GM12878 (cell line): ENCODE results near the gene QSOX2. TPM values are rescaled to one million over a fixed set of nuclear protein-coding genes. Genes with fewer than 3 reads are reported as not detected.

Experiments used
- ATAC-seq: fragments of 200-7000 bp; cut with Tn5 transposase; 3 replicates; pipeline ENCODE4 v1.9.1; 2020; ENCODE audit warnings: mild to moderate bottlenecking, moderate library complexity
- BruUV-seq: library from RNA; stranded (reverse); fragments of 400-500 nt; replicated peaks from 2 replicates; lab custom pipeline; 2021; lab: Mats Ljungman, UMichigan
- CTCF ChIA-PET: fragments of 300-600 bp; sonication (Branson Sonifier 250); formaldehyde crosslinking; extraction: SDS; loops from one replicate; lab custom pipeline; 2021; ENCODE audit warnings: inconsistent platforms; lab: Yijun Ruan, JAX
- POLR2A ChIA-PET: fragments of 350-600 bp; formaldehyde crosslinking; extraction: SDS; loops from one replicate; lab custom pipeline; 2021; ENCODE audit warnings: inconsistent platforms; lab: Charles Lee
- RAD21 ChIA-PET: fragments of 300-600 bp; sonication (Branson Sonifier 250); formaldehyde crosslinking; loops from one replicate; lab custom pipeline; 2023; ENCODE audit warnings: antibody characterized with exemption; ENCODE audit not compliant: unreplicated experiment; lab: Charles Lee
- SMC1A ChIA-PET: fragments of 300-600 bp; sonication (Branson Sonifier 250); formaldehyde crosslinking; loops from one replicate; lab custom pipeline; 2023; ENCODE audit not compliant: unreplicated experiment, uncharacterized antibody; lab: Charles Lee
- DNase-seq: peaks from one replicate; pipeline ENCODE4 v3.0.0-alpha.2; 2011; ENCODE audit warnings: low read depth, low spot score
- FAIRE-seq: peaks from 3 replicates; lab custom pipeline; 2011; peaks lifted over from hg19 to GRCh38; lab: Jason Lieb, UNC
- H2AFZ ChIP-seq: 2 replicates; pipeline ENCODE4 v1.6.0; 2011; ENCODE audit warnings: low read depth, low read length, control low read depth; ENCODE audit not compliant: control insufficient read depth
- H3K27ac ChIP-seq: 2 replicates; pipeline ENCODE4 v1.5.1; 2011; ENCODE audit warnings: control low read depth; ENCODE audit not compliant: control insufficient read depth, insufficient read depth
- H3K27me3 ChIP-seq, 2 experiments: replicated peaks in 1 of 2; 2 replicates each; pipeline versions ENCODE4 v1.6.0 to v1.6.1; 2011; ENCODE audit warnings: low read length in 1 of 2; ENCODE audit not compliant: control insufficient read depth in 2 of 2, insufficient read depth in 2 of 2
- H3K36me3 ChIP-seq, 2 experiments: 2 replicates each; pipeline ENCODE4 v1.5.1; 2011; ENCODE audit warnings: low read length in 1 of 2; ENCODE audit not compliant: control insufficient read depth in 2 of 2, insufficient read depth in 2 of 2
- H3K4me1 ChIP-seq: 2 replicates; pipeline ENCODE4 v1.6.1; 2011; ENCODE audit warnings: mild to moderate bottlenecking, low read length, moderate library complexity, mixed read lengths; ENCODE audit not compliant: control insufficient read depth, insufficient read depth
- H3K4me2 ChIP-seq: 2 replicates; pipeline ENCODE4 v1.6.0; 2011; ENCODE audit warnings: control low read depth; ENCODE audit not compliant: control insufficient read depth, insufficient read depth
- H3K4me3 ChIP-seq: fragments of 200-600 bp; sonication (generic); 2 replicates; pipeline ENCODE4 v1.5.1; 2016
- H3K79me2 ChIP-seq: 2 replicates; pipeline ENCODE4 v1.6.0; 2011; ENCODE audit warnings: low read length; ENCODE audit not compliant: control insufficient read depth, insufficient read depth
- H3K9ac ChIP-seq: 2 replicates; pipeline ENCODE4 v1.8.0; 2011; ENCODE audit warnings: low read length, control low read depth, mixed read lengths; ENCODE audit not compliant: control insufficient read depth, insufficient read depth
- H3K9me3 ChIP-seq: replicated peaks from 3 replicates; pipeline ENCODE4 v1.5.1; 2011; ENCODE audit warnings: mild to moderate bottlenecking, low read length; ENCODE audit not compliant: control insufficient read depth, insufficient read depth
- H4K20me1 ChIP-seq: 2 replicates; pipeline ENCODE4 v1.6.0; 2011; ENCODE audit not compliant: control insufficient read depth, insufficient read depth
- EGR1 ChIP-seq, 2 experiments: IDR thresholded peaks; 1 replicate in 1 of 2; 2 replicates in 1 of 2; pipeline ENCODE4 v1.6.1; 2011 to 2012; ENCODE audit warnings: low read depth in 2 of 2, low read length in 2 of 2, borderline replicate concordance in 1 of 2, mild to moderate bottlenecking in 1 of 2, moderate library complexity in 1 of 2
- ESRRA ChIP-seq: IDR thresholded peaks from 2 replicates; pipeline ENCODE4 v1.6.1; 2012; ENCODE audit warnings: mild to moderate bottlenecking, low read length, improper control_type of control experiment
- HDGF ChIP-seq: fragments of 450-650 bp; IDR thresholded peaks from 2 replicates; pipeline ENCODE4 v1.6.1; 2016; ENCODE audit warnings: antibody characterized with exemption
- MTA3 ChIP-seq: IDR thresholded peaks from 2 replicates; pipeline ENCODE4 v1.6.1; 2012; ENCODE audit warnings: low read length, inconsistent platforms, borderline replicate concordance
- PAX5 ChIP-seq: IDR thresholded peaks from 2 replicates; pipeline ENCODE4 v1.6.1; 2011; ENCODE audit warnings: low read depth, low read length, borderline replicate concordance
- POLR2AphosphoS2 ChIP-seq: IDR thresholded peaks from 2 replicates; pipeline ENCODE4 v1.6.1; 2011; ENCODE audit warnings: low read depth, mild to moderate bottlenecking, low read length, improper control_type of control experiment, moderate library complexity
- SRF ChIP-seq, 2 experiments: IDR thresholded peaks; 2 replicates each; pipeline ENCODE4 v1.6.1; 2011; ENCODE audit warnings: low read depth in 2 of 2, low read length in 2 of 2, mild to moderate bottlenecking in 1 of 2, moderate library complexity in 1 of 2
- TBL1XR1 ChIP-seq: IDR thresholded peaks from 2 replicates; pipeline ENCODE4 v1.6.1; 2012; ENCODE audit warnings: low read depth, low read length, improper control_type of control experiment
- USF2 ChIP-seq: IDR thresholded peaks from 2 replicates; pipeline ENCODE4 v1.6.1; 2011; ENCODE audit warnings: low read depth, low read length, improper control_type of control experiment, borderline replicate concordance
- WGBS: methylation state at CpG from one replicate; pipeline ENCODE4 v1.1.6; 2016; ENCODE audit warnings: low lambda C conversion rate; ENCODE audit not compliant: insufficient replicate concordance, insufficient coverage; ENCODE audit errors: missing lambda C conversion rate; 5-methylcytosine and 5-hydroxymethylcytosine counted together
- in situ Hi-C: fragments of 300-500 bp; cut with MboI; formaldehyde crosslinking; loops from 9 replicates; pipeline ENCODE4 v1.14.3; 2018; ENCODE audit warnings: mixed read lengths
- intact Hi-C: fragments of 100-400 bp; cut with micrococcal nuclease; formaldehyde crosslinking; loops from one replicate; pipeline ENCODE4 v1.14.2; 2022; ENCODE audit not compliant: unreplicated experiment
- polyA plus RNA-seq, 11 experiments: library from polyadenylated mRNA; depleted of rRNA in 4 of 11; unstranded in 6 of 11; stranded (reverse) in 5 of 11; fragments of >200 nt; fragmentation: Nextera tagmentation in 4 of 11; fragmentation: Illumina TruSeq in 1 of 11; extraction: Ambion mirVana in 4 of 11; extraction: Trizol in 1 of 11; gene quantifications; 1 replicate in 1 of 11; 2 replicates in 10 of 11; pipeline versions ENCODE4 v1.2.1 to v1.2.3, GENCODE V29; 2011 to 2016; ENCODE audit warnings: inconsistent platforms in 2 of 11, missing spikeins in 2 of 11, low read depth in 1 of 11
- total RNA-seq, 4 experiments: library from RNA; depleted of rRNA in 3 of 4; stranded (reverse); fragments of >200 nt in 3 of 4; fragmentation: Illumina TruSeq in 1 of 4; extraction: Trizol in 1 of 4; gene quantifications; 2 replicates each; pipeline versions ENCODE4 v1.2.1 to v1.2.3, GENCODE V29; 2013 to 2021

QSOX2 gene
- total and polyA plus RNA-seq, 10 of the 15 experiments (the other 5 are each of a cell fraction or from before 2014, with no cell fraction given) = 0.34 to 16.1 (median 8.2) TPM

- intact Hi-C loops = no loop called here
- Histone ChIP-seq H4K20me1 (peaks cover 4% of the 10 kb centered on the region; the same call in 1 of the 2 replicates), H3K9me3 (no peaks in the 10 kb centered on the region), H3K4me1 (no peaks in the 10 kb centered on the region), H3K4me2 (no peak overlapping the region), H3K9ac (no peak overlapping the region), H3K4me3 (no peak overlapping the region), H3K79me2 (no peaks in the 10 kb centered on the region), H2AFZ (no peak overlapping the region), H3K36me3 (peaks cover 0 to 8% of the 10 kb centered on the region in 2 experiments; a peak in 3 of 4 replicates), H3K27me3 (peaks cover 0 to 2% of the 10 kb centered on the region in 2 experiments; a peak in 3 of 4 replicates), H3K27ac (no peak overlapping the region)
- BruUV-seq = no TSS peak
- ATAC-seq (no peak), FAIRE-seq (no peak), DNase-seq (no peak)
- WGBS = 73% methylated on average over 9 of the region's 9 CpGs
- ChIA-PET RAD21 (no interaction called here), POLR2A (no interaction called here), SMC1A (no interaction called here), CTCF (interaction anchor here (0.6 kb wide), 1 partner anchor 35 kb away, joined by 4 read pairs; no protein-coding TSS in a partner anchor)
- in situ Hi-C loops = no loop called here
- TF ChIP-seq ESRRA (no peak), PAX5 (no peak), HDGF (no peak), TBL1XR1 (no peak), MTA3 (no peak), EGR1 (IDR thresholded peaks at IDR 0.05; ENCODE audit: borderline replicate concordance in 1 of 2, low read depth in 2 of 2, low read length in 2 of 2) (no peak), POLR2AphosphoS2 (no peak), USF2 (no peak), SRF (IDR thresholded peaks at IDR 0.05; ENCODE audit: low read depth in 2 of 2, low read length in 2 of 2) (no peak)
Measured at GRCh38 chr9:136207616-136208015, 38.0 kb downstream of the QSOX2 start.
